CD4-positive, alpha-beta T cell treated with Interleukin-1 beta for 1 hour (primary cell): ENCODE data around the gene JAG1.

Source experiments
- DNase-seq, 2 donors: peaks; one replicate each; pipeline ENCODE4 v3.0.0-alpha.2; 2020 to 2022

JAG1 gene

DNA sequence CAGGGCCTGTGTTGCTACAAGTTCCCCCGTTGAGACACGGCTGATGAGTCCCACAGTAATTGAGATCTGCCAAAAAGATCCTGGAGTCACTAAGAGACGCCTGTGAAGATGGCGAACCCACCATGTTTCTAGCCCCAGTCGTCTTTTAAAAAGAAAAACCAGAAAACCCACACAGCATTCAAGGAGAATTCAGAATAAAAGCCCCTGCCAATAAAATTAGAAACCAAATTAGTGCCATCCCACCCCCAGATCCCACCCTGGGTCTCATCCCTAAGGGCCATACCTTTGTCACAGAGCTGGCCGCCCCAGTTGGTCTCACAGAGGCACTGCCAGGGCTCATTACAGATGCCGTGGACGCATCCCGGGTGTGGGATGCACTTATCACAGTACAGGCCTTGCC lies 21.6 kb downstream of the JAG1 start:
- DNase-seq, result no peak

DNA sequence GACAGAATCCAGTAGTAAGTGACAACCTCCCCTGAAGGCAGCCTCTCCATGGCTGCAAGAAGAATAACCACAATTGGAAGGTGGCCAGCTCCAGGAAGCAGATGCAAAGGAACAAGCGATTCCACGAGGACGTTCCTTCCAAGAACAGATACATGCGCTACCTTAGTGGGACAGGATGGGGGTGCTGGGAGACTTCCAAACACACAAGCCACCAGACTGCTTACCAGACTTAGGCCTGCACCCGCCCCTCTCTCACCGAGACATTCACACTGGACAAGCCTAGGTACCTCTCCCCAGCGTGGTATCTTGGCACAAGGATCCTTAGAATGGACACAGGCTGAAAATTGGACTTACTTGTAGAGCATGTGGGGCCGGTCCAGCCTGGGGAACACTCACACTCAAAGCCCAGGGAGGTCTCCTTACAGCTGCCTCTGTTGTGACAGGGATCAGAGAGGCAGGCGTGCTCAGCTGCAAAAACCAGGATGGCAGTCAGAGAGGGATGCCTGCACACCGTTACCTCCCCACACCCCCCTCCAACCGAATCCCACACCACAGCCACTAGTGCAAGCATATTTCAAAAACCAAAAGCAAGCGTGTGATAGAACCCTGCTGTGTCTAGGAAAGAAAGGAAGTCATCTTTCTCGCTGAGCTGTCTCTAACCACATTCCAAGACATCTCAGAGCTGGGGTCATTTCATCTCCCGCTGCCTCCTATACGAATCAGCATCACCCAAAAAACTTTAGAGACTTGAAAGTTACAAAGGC lies 22.4 kb downstream of the JAG1 start:
- no peak for DNase-seq

DNA sequence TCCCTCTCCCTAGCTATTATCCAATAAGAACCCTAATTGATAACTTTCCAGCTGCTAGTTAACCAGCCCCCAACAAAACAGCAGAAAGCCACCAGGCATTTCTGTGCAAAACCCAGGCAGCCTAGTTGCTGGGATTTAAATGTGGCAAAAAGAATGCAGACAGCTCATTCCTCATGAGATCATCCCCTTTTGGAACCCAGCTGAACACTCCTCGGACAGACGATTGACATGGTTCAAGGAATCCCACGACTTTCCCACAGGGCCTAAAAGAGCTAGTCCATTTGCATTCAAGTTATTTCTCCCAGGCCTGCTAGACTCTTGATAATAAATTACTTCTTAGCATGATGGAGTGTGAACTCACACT lies 24.0 kb downstream of the JAG1 start:
- no peak for DNase-seq

DNA sequence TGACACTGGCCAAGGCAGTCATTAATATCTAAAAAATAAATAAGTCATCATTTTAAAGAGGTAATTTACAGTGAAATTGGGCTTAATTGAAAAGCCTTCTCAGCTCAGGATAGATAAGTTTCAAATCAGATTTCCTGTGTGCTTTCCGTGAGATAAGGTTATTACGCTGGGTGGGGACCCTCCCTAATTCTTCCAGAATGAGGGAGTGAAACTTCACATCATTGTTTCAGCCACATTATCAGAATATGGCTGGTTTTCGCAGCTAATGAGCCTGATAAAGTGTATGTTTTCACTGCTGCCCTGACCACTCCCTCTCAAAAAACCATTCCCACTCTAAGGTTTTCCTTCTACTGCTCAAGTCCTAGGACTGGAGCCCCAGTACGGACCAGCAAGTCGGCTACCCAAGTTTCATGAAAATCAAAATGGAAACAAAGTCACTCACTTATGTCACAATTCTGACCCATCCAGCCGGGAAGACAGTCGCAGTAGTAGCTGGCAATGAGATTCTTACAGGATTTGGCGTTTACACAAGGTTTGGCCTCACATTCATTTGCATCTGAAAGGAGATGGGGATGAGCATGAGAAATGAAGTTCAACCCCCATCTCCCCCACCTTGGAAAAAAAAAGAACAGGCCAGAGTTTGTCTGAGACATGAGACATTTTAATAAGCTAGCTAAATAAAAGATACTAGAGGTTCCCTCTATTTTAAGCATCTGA lies 24.6 kb downstream of the JAG1 start:
- DNase-seq, result no peak

DNA sequence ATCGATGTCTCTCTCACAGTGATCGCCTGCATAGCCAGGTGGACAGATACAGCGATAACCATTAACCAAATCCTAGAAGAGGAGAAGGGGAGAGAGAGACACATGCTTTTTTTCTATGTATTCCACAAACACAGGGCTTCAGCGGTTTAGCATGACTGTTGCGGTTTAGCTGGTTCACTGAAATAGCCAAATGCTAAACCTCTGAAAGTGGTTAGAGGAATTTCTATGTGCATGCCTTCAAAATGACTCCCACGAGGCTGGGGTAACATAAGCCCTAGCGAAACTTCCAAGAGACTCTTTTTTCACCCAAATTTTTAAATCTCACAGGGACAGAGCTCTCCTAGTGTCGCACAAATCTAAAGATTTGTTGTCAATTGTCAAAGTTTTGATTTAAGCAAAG lies 25.1 kb downstream of the JAG1 start:
- no peak for DNase-seq

DNA sequence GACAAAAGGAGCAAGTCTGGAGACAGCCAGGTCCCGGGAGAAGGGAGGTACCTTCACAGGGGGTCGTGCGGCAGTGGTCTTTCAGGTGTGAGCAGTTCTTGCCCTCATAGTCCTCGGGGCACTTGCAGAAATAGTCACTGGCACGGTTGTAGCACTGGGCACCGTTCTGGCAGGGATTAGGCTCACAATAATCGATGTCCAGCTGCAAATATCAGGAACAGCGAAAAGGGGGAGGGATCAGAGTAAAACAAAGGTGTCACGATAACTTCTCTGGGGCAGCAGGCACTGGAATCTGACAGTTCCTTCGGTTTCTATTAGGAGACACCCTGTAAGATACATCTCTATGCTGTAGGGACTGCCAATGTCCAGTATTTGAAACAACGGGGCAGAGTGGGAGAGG lies 25.9 kb downstream of the JAG1 start:
- no peak for DNase-seq

DNA sequence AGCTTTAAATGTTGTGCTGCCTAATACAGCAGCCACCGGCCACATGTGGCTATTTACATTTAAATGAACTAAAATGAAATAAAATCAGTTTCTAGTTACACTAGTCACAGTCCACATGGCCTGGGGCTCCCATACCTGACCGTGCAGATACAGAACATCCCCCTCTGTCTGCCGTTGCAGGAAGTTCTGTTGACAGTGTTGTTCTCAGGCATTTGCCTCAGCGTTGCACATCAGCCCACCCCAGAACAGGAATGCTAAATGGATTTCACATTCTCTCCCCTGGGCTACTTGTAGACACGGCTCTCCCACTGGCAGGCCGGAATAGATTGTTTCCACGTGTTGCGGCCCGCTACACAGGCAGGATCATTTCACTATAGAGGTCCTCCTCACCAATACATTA lies 26.3 kb downstream of the JAG1 start:
- no peak for DNase-seq

DNA sequence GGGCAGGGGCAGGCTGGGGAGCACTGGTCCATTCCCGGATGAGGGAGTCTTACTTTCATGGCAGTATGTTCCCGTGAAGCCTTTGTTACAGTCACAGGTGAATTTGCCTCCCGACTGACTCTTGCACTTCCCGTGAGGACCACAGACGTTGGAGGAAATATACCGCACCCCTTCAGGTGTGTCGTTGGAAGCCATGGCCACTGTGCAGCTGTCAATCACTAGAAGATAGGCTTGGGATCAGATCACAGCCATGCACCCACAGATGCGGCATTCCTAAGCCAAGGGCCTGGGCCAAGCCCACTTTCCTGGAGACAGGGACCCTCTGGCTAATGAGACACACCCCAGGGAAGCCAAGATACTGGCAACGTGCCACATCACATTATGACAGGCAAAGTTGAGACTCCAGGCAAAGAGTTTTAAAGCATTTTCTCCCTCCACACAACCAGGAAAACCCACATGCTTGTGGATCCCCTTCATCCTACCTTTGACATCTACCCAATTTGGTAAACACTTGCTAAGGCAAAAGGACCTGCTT lies 26.8 kb downstream of the JAG1 start:
- DNase-seq, result no peak

DNA sequence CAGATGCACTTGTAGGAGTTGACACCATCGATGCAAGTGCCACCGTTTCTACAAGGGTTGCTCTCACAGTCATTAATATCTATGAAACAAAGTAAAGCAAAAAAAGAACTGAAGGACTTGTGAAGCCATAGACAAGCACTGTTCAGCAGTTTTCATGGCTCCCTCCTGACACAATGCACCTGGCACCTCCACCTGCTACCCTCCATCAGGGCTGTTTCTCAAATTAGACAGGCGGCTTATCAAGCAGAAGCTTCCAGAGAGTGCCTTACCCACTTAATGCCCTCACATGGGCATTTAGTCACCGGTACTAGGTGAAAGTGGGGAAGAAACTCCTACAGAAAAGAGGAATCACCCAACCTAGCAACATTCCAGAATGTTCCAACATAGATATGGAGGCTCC lies 27.8 kb downstream of the JAG1 start:
- no peak for DNase-seq

DNA sequence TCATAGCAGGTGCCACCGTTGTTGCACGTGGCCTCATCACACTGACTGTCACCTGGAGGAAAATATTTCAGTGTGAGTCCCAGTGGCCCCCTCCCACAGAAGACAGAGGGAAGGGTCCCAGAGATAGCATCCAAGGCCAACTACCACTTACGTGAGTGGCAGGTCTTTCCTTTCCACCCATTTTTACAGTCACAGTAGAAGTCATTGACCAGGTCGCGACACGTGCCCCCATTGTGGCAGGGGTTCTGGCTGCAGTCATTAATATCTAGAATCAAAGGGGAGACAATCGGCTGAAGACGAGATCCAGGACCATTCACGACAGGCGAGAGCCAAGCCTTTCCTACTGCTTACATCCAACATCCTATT lies 28.6 kb downstream of the JAG1 start:
- no peak for DNase-seq

DNA sequence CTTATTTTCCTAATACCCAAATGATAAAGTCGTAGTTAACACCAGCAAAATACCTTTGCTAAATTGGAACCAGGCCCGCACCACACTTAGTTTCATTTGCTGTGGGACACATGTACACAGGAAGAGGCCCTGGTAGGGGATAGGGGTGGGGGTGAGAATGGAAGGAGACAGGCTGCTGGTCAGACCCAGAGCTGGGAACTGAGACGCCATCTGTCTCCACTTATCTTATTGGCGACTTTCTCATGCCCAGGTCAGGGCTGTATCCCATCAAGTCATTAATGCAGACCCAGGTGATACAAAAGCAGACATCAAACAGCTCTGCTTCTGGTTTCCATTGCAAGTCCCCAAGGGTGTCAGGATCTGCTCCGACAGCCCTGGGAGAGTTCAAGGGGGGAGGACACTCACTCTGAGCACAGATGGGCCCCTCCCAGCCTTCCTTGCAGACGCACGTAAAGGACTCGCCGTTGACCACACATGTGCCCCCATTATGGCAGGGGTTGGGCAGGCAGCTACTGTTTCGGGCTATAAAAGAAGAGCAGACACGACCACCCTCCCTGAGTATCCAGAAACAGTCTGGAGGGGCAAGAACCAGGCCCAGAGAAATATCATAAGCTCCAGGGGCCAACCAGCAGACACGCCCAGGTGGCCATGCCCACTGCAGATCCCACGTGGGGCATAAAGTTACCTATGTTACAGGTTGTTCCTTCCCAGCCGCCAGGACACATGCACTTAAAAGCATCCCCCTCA lies 29.2 kb downstream of the JAG1 start:
- no peak for DNase-seq

DNA sequence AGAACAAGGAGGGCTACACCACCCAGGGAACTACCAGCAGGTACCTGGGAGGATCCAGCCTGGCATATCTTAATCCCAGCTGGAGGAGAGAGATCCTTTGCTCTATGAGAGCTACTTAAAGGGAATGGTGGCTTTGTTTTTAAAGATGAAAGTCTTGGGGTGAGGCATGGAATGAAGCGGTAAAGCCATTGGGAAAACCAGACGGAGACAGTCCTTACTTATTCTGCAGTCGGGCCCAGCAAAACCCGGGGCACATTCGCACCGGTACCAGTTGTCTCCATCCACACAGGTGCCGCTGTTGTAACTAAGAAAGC lies 30.3 kb downstream of the JAG1 start:
- no peak for DNase-seq

DNA sequence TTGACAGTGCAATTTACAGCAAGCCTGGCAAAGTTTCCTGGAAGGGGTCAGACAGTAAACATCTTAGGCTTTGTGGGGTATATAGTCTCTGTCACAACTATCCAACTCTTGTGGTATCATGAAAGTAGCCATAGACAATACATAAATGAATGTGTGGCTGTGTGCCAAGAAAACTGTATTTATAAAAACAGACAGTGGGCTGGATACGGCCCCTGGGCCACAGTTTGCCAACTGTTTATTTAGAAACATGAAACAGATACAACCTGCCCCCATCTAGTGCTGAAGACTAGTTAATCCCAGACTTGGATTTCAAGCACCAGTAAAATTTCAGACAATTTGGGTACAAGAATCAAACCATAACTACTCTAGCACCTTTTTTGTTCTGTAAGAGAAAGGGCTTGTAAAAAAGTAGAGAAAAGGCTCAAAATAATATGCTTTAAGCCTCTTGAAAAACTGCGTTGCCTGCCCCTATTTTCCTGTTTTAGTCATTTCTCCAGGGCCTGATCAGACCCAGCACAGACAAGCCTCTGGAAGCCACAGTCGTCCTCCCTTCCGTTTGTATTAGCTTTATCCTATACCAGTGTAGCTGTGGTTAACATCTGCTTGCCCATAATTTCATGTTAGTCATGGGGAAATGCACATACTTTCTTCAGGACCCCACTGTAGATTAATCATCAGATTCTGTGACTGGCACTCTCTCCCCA lies 30.8 kb downstream of the JAG1 start:
- no peak for DNase-seq

DNA sequence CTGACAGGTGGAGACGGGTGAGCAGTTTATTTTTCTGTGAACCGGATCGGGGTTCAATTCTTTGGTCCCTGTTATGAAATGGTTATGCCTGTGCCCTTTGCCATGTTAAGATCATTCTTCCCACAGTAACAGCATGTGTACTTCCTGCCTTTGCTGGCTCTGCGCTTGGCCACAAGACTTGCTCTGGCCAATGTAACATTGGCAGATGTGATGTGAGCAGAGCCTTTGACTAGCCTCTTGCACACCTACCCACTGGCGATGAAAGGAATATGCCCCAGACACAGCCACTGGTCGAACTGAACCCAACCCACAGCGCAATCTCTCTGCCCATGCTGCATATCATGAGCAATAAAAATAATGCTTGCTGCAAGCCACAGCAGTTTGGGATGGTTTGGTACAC lies 31.9 kb downstream of the JAG1 start:
- no peak for DNase-seq

DNA sequence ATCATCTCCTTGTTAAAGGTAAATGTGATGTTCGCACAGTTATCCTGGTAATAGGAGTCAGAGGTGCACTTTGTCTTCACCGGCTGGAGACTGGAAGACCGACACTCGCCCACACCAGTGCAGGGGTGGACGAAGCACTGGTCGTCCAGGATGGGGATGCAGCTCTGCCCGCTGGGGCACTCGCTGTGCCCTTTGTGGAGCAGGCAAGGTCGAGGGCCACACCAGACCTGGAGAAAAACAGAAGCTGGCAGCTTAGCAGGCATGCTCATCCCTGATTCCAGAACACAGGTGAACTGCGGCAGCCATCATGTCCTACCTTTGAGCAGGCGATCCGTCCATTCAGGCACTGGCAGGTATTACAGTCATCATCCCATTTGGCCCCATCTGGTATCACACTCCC lies 32.3 kb downstream of the JAG1 start:
- no peak for DNase-seq

DNA sequence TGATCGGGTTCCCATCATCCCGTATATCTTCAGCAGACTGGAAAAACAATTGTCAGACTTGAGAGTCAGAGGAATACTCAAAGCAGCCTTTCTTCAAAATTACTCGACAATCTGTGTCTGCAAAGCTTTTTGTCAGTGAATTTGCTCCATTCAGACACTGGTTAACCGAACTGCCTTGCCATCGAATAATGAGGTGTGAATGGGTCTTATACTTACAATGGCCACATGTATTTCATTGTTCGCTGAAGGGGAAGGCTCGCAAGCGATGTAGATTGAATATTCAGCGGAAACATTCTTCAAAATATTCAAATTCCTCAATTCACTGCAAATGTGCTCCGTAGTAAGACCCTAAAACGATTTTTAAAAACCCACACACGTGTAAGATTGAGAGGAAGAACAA lies 32.9 kb downstream of the JAG1 start:
- no peak for DNase-seq

DNA sequence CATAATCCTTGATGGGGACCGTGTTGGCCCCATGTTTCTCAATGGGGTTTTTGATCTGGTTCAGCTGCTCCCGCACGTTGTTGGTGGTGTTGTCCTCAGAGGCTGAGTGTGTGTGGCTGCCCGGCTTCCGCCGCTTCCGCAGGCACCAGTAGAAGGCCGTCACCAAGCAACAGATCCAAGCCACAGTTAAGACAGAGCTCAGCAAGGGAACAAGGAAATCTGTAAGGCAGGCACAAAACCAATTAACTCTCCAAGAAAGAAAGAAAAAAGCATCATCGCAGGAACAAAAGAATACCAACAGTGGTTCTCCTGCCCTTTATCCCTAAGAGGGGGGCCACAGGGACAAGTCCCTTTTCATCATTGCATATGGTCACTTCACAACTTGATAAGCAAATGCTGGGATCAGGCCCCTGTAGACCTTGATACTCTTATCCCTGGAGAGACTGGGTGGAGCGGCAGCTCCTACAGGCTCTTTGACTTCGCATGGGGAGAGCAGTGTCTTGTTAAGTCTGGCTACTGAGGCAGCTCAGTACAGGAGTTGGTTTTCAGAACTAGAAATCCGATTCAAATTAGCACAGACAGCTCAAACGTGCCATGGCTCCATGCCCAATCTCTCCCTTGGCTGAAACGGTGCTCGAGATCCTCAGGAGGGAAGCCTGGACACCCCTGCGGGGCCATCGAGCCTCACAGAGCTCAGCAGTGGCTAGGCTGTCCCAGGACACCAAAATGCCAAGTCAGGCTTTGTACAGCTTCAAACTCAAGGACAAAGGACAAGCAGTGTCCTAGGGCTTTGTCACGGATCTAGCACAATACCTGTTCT lies 33.9 kb downstream of the JAG1 start:
- DNase-seq, result no peak

DNA sequence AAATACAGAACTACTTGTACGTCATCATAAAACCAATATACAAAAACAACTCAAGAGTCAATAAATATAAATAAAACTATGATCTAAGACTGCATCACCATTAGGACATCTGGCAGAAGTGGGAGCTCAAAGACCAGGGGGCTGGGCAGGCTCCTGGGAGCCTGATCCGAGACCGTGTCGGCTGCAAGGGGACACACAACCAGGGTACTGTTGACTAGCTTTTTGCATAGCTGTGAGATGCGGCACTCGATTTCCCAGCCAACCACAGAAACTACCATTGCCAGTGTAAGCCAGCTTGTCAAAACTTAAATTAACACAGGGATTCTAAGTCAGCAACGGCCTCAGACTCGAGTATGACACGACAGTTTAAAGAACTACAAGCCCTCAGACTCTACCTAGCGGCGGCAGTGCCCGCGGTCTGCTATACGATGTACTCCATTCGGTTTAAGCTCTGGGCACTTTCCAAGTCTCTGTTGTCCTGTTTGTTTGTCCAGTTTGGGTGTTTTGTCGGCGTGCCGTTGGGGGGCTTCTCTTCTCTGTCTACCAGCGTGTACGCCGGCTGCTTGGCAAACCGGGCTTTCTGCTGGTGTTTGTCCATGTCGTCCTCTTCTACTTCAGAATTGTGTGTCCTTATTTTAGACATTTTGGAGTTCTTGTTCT lies 34.6 kb downstream of the JAG1 start:
- DNase-seq, result no peak

DNA sequence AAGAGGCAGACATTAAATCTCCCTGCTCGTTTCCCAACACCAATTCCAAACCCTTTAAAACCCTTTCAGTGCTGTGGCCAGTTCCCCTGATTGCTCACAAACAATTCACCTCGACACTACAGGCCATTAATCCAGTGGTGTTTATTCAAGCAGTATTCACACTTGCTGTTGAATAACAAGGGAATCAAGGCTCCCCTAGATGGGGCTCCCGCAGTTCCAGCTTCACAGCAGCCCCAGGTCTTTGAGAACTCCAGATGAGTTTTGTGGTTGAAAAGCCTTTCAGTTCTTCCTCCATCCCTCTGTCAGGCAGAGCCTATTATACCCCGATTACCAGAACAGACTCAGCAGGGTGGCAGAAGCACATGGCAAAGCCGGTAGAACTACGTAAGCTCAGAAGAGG lies 36.2 kb downstream of the JAG1 start:
- DNase-seq, result no peak

DNA sequence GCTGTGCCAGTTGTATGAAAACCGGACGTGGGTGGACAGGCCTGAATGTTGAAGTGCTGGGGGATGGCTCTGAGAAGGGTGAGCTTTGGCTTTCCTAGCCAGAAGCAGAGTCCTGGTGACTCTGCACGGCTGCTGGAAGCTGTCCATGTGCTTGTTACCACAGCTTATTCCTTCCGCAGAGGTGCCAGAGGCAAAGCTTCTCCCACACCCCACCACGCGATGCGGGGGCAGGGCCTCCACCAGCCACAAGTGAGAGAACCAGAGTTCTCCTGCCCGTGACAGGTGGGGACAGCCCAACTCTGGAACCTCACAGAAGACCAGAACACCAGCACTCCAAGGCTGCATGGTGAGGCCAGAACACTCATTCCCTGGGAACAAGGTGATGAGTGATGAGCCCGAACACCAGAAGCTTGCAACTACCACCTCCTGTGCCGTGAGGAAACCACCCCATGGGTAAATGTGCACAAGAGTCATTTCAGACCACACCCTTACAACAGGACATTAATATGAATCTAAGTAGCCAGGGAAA lies 36.7 kb downstream of the JAG1 start:
- DNase-seq, result no peak

DNA sequence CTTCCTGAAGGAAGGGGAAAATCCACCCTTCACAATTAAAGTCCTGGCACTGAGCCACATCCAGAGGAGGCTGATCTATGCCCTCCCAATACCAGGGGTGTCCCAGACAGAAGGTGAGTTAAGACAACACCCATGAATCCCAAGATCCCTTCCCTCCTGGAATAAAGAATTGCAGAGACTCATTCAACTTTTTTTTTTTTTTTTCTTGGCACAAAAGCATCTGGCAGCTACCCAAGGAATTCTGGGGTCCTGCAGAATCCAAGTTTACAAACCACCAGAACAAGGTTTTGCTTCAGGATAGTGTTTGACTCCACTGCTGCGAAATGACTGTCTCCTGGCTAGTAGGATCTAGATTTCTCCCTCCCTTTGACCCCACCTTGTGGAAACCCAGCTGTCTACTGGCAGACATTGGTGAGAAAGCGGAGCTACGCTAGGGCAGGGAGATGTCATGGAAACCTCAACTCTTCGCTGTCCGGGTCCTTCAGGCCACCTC lies 37.4 kb downstream of the JAG1 start:
- no peak for DNase-seq
